ENCODE results near the gene TMEM81.

The TMEM81 gene

GRCh38 chr1:205057808-205058575 is 26.3 kb downstream of the TMEM81 start:
- DNase-seq = no peak

- DNase-seq = no peak
Observed at GRCh38 chr1:205056956-205057568, 27.2 kb downstream of the TMEM81 start.

GRCh38 chr1:205056188-205056611 is 28.1 kb downstream of the TMEM81 start:
- DNase-seq = no peak

GRCh38 chr1:205054013-205054412 is 30.2 kb downstream of the TMEM81 start:
- no peak for DNase-seq

GRCh38 chr1:205053296-205053695 is 31.0 kb downstream of the TMEM81 start:
- DNase-seq = no peak

- no peak for DNase-seq
Observed at GRCh38 chr1:205052690-205053089, 31.6 kb downstream of the TMEM81 start.

GRCh38 chr1:205049479-205049878 is 34.8 kb downstream of the TMEM81 start:
- DNase-seq = no peak

GRCh38 chr1:205048382-205048781 is 35.9 kb downstream of the TMEM81 start:
- no peak for DNase-seq

- DNase-seq = no peak
Observed at GRCh38 chr1:205047764-205048231, 36.5 kb downstream of the TMEM81 start.

GRCh38 chr1:205046870-205047269 is 37.4 kb downstream of the TMEM81 start:
- DNase-seq = no peak

- DNase-seq = no peak
Observed at GRCh38 chr1:205045146-205045545, 39.1 kb downstream of the TMEM81 start.

GRCh38 chr1:205044741-205045140 is 39.5 kb downstream of the TMEM81 start:
- DNase-seq = no peak

GRCh38 chr1:205043866-205044265 is 40.4 kb downstream of the TMEM81 start:
- no peak for DNase-seq

- peak; percentile 33 for DNase-seq
Observed at GRCh38 chr1:205042911-205043806, 41.1 kb downstream of the TMEM81 start, which contains the start of gene CNTN2. TSS of gene CNTN2 (plus strand) at chr1:205043212. CDS start at chr1:205053186, 9,974 bp downstream.

GRCh38 chr1:205041998-205042910 is 42.0 kb downstream of the TMEM81 start:
- DNase-seq = no peak

- no peak for DNase-seq
Observed at GRCh38 chr1:205041001-205041715, 43.1 kb downstream of the TMEM81 start.

GRCh38 chr1:205038132-205038786 is 46.0 kb downstream of the TMEM81 start:
- no peak for DNase-seq

- no peak for DNase-seq
Observed at GRCh38 chr1:205037539-205037938, 46.7 kb downstream of the TMEM81 start.

Measured in DMS79 (cell line).